T-helper 17 cell (primary cell): ENCODE data around the gene SLAIN1. TPM values are rescaled to one million over a fixed set of nuclear protein-coding genes. Genes with fewer than 3 reads are reported as not detected.
"Not testable (repeated sequence)": the region's sequence is repeated elsewhere in the genome, so short reads cannot be mapped to it uniquely, and the experiment has no call there.

ENCODE experiments used
- ATAC-seq: fragments of 150-1000 bp; cut with Tn5 transposase; 2 replicates; pipeline ENCODE4 v1.10.0; 2021; ENCODE audit warnings: mild to moderate bottlenecking, moderate library complexity
- DNase-seq, 3 donors: peaks; one replicate each; pipeline versions ENCODE4 v3.0.0 to v3.0.0-alpha.2; 2020 to 2021
- H3K9me3 ChIP-seq: one replicate; pipeline ENCODE4 v1.7.0; 2013; ENCODE audit warnings: low read length, mild to moderate bottlenecking; ENCODE audit not compliant: control insufficient read depth, poor library complexity, severe bottlenecking
- H3K27ac Mint-ChIP-seq: one replicate; pipeline ENCODE4 v1.8.0; 2022; ENCODE audit warnings: mild to moderate bottlenecking, moderate library complexity, mixed read lengths
- H3K27me3 Mint-ChIP-seq: one replicate; pipeline ENCODE4 v1.8.0; 2022; ENCODE audit warnings: mixed read lengths
- H3K36me3 Mint-ChIP-seq: one replicate; pipeline ENCODE4 v1.8.0; 2022; ENCODE audit warnings: low read depth, mixed read lengths
- H3K4me1 Mint-ChIP-seq: one replicate; pipeline ENCODE4 v1.8.0; 2022; ENCODE audit warnings: mild to moderate bottlenecking, mixed read lengths
- H3K4me3 Mint-ChIP-seq: one replicate; pipeline ENCODE4 v1.8.0; 2022; ENCODE audit warnings: mild to moderate bottlenecking, moderate library complexity, mixed read lengths
- total RNA-seq, 4 donors: library from RNA in 2 of 4; stranded (reverse) in 2 of 4; gene quantifications; one replicate each; pipeline ENCODE4 v1.2.3 and lab custom pipeline; 2022 to 2026

SLAIN1 gene
- total RNA-seq, result 10 to 100 TPM; 25.4 to 39.0 TPM
- total RNA-seq (lab: John Stamatoyannopoulos, UW), result 33.2 to 53.0 reads per million in 2 donors

- Mint-ChIP-seq H3K27ac (peak within 1 kb of the TSS; percentile 97), H3K27me3 (no peaks in the 10 kb centered on the region), H3K4me3 (peak within 1 kb of the TSS; percentile 100), H3K36me3 (peaks cover 4% of the 10 kb centered on the region), H3K4me1 (peaks cover 36% of the 10 kb centered on the region)
- ATAC-seq (peak; percentile 86), DNase-seq (peak; percentile 76 to 87 (median 83))
- H3K9me3 ChIP-seq, result no peaks in the 10 kb centered on the region
These were observed at the start of gene SLAIN1 for GRCh38 chr13:77697217-77698103. SLAIN1 (plus strand) TSS chr13:77697687; CDS start chr13:77697914, 227 bp downstream.

GRCh38 chr13:77650409-77650808 lies 47.1 kb upstream of the SLAIN1 start:
- Mint-ChIP-seq H3K36me3 (no peaks in the 10 kb centered on the region), H3K27ac (no peak overlapping the region), H3K27me3 (peaks cover 15% of the 10 kb centered on the region), H3K4me1 (no peaks in the 10 kb centered on the region), H3K4me3 (no peak overlapping the region)
- DNase-seq (no peak), ATAC-seq (no peak)
- H3K9me3 ChIP-seq, result no peaks in the 10 kb centered on the region

- H3K9me3 ChIP-seq, result no peaks in the 10 kb centered on the region
- ATAC-seq (no peak), DNase-seq (no peak)
- H3K4me1 Mint-ChIP-seq, result no peaks in the 10 kb centered on the region
- H3K36me3 Mint-ChIP-seq, result no peaks in the 10 kb centered on the region
- H3K4me3 Mint-ChIP-seq, result no peak overlapping the region
- H3K27ac Mint-ChIP-seq, result no peak overlapping the region
- no peaks in the 10 kb centered on the region for H3K27me3 Mint-ChIP-seq
These were observed 44.2 kb upstream of the SLAIN1 start for GRCh38 chr13:77653301-77653700.

GRCh38 chr13:77660016-77660415 lies 37.5 kb upstream of the SLAIN1 start:
- H3K27me3 Mint-ChIP-seq, H3K4me3 Mint-ChIP-seq, H3K27ac Mint-ChIP-seq, H3K36me3 Mint-ChIP-seq, H3K9me3 ChIP-seq, H3K4me1 Mint-ChIP-seq, ATAC-seq, DNase-seq: not testable (repeated sequence)

- H3K4me1 Mint-ChIP-seq, result no peaks in the 10 kb centered on the region
- H3K4me3 Mint-ChIP-seq, result no peak overlapping the region
- no peaks in the 10 kb centered on the region for H3K9me3 ChIP-seq
- no peak overlapping the region for H3K27ac Mint-ChIP-seq
- ATAC-seq, result no peak
- H3K36me3 Mint-ChIP-seq, result no peaks in the 10 kb centered on the region
- no peak for DNase-seq
- H3K27me3 Mint-ChIP-seq, result peaks cover 4% of the 10 kb centered on the region
These were observed 36.6 kb upstream of the SLAIN1 start for GRCh38 chr13:77660841-77661250.

GRCh38 chr13:77662301-77662700 lies 35.2 kb upstream of the SLAIN1 start:
- not testable (repeated sequence) for H3K36me3 Mint-ChIP-seq, H3K9me3 ChIP-seq, ATAC-seq, DNase-seq, H3K4me1 Mint-ChIP-seq, H3K27ac Mint-ChIP-seq, H3K4me3 Mint-ChIP-seq
- peaks cover 15% of the 10 kb centered on the region for H3K27me3 Mint-ChIP-seq

- not testable (repeated sequence) for ATAC-seq, H3K27ac Mint-ChIP-seq, H3K4me3 Mint-ChIP-seq, DNase-seq, H3K36me3 Mint-ChIP-seq, H3K4me1 Mint-ChIP-seq, H3K9me3 ChIP-seq
- peaks cover 15% of the 10 kb centered on the region for H3K27me3 Mint-ChIP-seq
These were observed 34.7 kb upstream of the SLAIN1 start for GRCh38 chr13:77662831-77663230.

- ATAC-seq (no peak), DNase-seq (no peak)
- H3K4me1 Mint-ChIP-seq, result no peaks in the 10 kb centered on the region
- peaks cover 43% of the 10 kb centered on the region for H3K27me3 Mint-ChIP-seq
- no peak overlapping the region for H3K4me3 Mint-ChIP-seq
- H3K36me3 Mint-ChIP-seq, result peaks cover 4% of the 10 kb centered on the region
- H3K9me3 ChIP-seq, result no peaks in the 10 kb centered on the region
- H3K27ac Mint-ChIP-seq, result no peak overlapping the region
These were observed 22.6 kb upstream of the SLAIN1 start for GRCh38 chr13:77674852-77675251.

- no peak for ATAC-seq
- DNase-seq, result no peak
These were observed 18.7 kb upstream of the SLAIN1 start for GRCh38 chr13:77678691-77679235.

GRCh38 chr13:77687799-77688198 lies 9.7 kb upstream of the SLAIN1 start:
- no peaks in the 10 kb centered on the region for H3K27me3 Mint-ChIP-seq

More at GRCh38 chr13:77678691-77679235, 18.7 kb upstream of the SLAIN1 start:
- no peaks in the 10 kb centered on the region for H3K9me3 ChIP-seq
- H3K4me3 Mint-ChIP-seq, result no peak overlapping the region
- no peaks in the 10 kb centered on the region for H3K4me1 Mint-ChIP-seq
- peaks cover 2% of the 10 kb centered on the region for H3K36me3 Mint-ChIP-seq
- peaks cover 37% of the 10 kb centered on the region for H3K27me3 Mint-ChIP-seq
- no peak overlapping the region for H3K27ac Mint-ChIP-seq

GRCh38 chr13:77691871-77692270 lies 5.6 kb upstream of the SLAIN1 start:
- no peak overlapping the region for H3K4me3 Mint-ChIP-seq
- DNase-seq (no peak), ATAC-seq (no peak)
- no peaks in the 10 kb centered on the region for H3K9me3 ChIP-seq
- H3K36me3 Mint-ChIP-seq, result no peaks in the 10 kb centered on the region
- H3K27me3 Mint-ChIP-seq, result no peaks in the 10 kb centered on the region
- H3K27ac Mint-ChIP-seq, result peak overlapping the region; percentile 9
- peaks cover 19% of the 10 kb centered on the region for H3K4me1 Mint-ChIP-seq

More at GRCh38 chr13:77687799-77688198, 9.7 kb upstream of the SLAIN1 start:
- Mint-ChIP-seq H3K27ac (no peak overlapping the region), H3K4me1 (no peaks in the 10 kb centered on the region), H3K36me3 (no peaks in the 10 kb centered on the region), H3K4me3 (no peak overlapping the region)
- ATAC-seq (no peak), DNase-seq (no peak)
- H3K9me3 ChIP-seq, result no peaks in the 10 kb centered on the region

- peak overlapping the region; percentile 9 for H3K27ac Mint-ChIP-seq
- no peaks in the 10 kb centered on the region for H3K27me3 Mint-ChIP-seq
- no peaks in the 10 kb centered on the region for H3K9me3 ChIP-seq
- no peaks in the 10 kb centered on the region for H3K36me3 Mint-ChIP-seq
- ATAC-seq (no peak), DNase-seq (no peak)
- no peak overlapping the region for H3K4me3 Mint-ChIP-seq
- H3K4me1 Mint-ChIP-seq, result peaks cover 21% of the 10 kb centered on the region
These were observed 4.6 kb upstream of the SLAIN1 start for GRCh38 chr13:77692746-77693448.

- no peaks in the 10 kb centered on the region for H3K27me3 Mint-ChIP-seq
- DNase-seq (no peak), ATAC-seq (no peak)
- H3K36me3 Mint-ChIP-seq, result no peaks in the 10 kb centered on the region
- H3K27ac Mint-ChIP-seq, result peak overlapping the region; percentile 89
- no peak overlapping the region for H3K4me3 Mint-ChIP-seq
- no peaks in the 10 kb centered on the region for H3K9me3 ChIP-seq
- H3K4me1 Mint-ChIP-seq, result peaks cover 21% of the 10 kb centered on the region
These were observed 4.0 kb upstream of the SLAIN1 start for GRCh38 chr13:77693449-77693940.
